ENCODE measurements around the gene ALOX5AP.

The ALOX5AP gene

GRCh38 chr13:30715372-30715756 is 20.0 kb upstream of the ALOX5AP start:
- DNase-seq = no peak

DNA sequence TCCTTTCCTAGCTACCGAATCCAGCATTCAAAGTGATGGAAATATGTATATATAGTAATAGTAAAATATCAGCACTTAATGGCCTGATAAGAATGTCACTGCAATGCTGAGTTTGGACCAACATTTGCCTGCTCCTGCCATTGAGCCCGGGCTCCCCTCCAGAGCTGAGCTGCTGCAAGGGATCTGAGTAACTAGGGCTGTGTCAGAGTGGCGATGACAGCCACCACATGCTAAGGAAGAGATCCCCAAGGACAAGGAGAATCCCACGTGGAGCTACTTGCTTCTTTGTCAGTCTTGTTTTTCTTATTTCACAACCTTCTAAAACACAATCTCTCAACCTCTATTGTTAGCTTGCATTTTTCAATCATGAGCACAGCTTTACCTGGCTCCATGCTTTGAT is 19.5 kb upstream of the ALOX5AP start:
- no peak for DNase-seq

DNA sequence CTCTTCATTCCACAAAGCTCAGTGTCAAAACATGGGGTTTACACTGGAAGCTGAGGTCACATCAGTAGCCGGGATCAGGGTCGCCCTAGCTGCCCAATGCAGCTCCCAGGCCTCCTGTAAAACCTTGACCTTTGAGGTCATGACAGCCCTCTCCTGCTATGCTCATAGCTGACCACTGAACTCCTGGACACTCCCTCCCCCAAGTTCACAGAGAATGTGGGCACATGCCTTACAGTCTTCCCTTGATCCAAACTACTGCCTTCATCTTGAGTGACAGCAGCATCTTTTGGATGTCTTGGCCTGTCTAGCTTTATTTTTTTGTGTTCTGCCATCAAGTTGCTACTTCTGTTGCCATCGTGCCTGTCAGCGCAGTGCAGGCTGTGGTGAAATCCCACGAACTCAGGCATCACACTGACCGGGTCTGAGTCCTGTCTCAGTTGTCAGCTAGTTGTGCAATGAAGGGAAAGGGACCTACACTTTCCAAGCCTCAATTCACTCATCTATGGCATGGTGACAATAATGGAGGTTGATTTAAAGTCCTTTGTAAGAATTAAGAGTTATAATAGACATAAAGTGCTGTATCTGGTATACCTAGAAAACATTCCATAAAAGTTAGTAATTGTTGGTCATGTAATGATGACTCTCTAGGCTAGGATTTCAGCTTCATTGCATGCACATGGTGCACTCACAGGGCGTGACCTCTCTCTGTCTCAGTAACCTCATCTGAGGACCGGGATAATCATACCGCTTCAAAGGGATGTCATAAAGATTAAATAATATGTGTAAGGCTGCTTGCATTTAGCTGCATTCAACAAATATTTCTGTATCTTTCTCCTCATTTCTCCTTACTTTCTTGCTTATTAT is 16.4 kb upstream of the ALOX5AP start:
- DNase-seq = no peak

DNA sequence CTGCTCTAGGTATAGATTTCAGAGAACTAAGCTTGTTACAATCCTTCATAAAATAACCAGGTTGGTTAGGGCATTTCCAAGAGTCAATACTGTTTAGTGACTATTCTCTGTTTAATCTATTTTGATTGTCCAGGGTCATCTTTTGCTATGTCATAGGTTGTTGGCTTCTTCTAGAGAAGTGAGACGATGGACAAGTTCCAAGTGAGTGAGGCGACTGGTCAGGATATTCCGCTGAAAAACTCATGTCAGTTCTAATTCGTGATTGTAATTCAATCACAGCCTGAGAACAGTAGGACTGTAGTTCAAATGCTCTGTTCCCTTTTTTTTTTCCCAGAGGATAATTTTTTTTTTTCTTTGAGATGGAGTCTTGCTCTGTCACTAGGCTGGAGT is 15.8 kb upstream of the ALOX5AP start:
- no peak for DNase-seq

DNA sequence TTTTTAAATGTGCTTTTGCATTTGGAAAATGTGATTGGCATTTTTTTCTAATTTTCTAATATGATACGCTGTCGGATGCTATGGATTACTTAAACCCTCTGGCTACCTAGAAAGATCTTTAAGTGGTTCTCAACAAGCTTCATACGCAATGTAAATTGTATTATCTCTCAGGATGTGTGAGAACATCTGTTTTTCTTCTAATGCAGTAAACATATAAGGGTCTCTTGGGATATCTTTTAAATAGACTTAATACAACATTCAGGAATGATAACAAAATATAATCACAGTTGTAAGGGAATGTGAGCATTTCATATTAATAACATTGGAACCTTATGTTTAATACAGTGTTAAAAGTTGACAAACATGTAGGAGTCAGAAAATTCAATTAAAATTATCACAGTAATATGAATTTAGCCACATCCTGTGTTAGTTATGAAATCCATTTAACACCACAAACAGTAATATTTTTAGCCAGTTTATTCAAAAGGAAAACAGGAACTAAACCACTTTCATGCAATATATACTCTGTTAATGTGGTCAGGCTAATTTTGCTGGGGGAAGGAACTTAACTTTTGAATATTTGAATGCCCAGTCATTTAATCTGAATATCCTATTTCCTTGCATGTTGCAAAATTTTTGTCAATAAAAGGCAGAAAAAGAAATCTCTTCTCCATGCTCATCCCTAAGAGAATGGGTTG is 15.0 kb upstream of the ALOX5AP start:
- no peak for DNase-seq

GRCh38 chr13:30721936-30722335 is 13.4 kb upstream of the ALOX5AP start:
- DNase-seq = no peak

- no peak for DNase-seq
Measured at GRCh38 chr13:30722361-30722760, 13.0 kb upstream of the ALOX5AP start.

GRCh38 chr13:30724778-30725177 is 10.6 kb upstream of the ALOX5AP start:
- DNase-seq = no peak

- DNase-seq = no peak
Measured at GRCh38 chr13:30725326-30726085, 9.8 kb upstream of the ALOX5AP start.

DNA sequence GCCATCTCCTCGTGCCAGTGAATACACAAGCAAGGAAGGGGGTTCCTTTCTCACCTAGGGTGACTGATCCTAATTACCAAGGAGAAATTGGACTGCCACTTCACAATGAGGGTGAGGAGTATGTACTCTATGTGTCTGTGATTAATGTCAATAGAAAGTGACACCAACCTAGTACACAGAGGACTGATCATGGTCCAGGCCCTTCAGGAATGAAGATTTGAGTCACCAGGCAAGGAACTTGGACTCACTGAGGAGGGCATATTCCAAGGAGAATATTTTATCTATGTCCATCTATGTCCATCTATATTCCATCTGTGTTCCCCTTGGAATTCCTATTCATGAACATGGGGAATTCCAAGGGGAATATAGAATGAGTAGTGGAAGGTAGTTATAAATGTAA is 9.2 kb upstream of the ALOX5AP start:
- DNase-seq = no peak

DNA sequence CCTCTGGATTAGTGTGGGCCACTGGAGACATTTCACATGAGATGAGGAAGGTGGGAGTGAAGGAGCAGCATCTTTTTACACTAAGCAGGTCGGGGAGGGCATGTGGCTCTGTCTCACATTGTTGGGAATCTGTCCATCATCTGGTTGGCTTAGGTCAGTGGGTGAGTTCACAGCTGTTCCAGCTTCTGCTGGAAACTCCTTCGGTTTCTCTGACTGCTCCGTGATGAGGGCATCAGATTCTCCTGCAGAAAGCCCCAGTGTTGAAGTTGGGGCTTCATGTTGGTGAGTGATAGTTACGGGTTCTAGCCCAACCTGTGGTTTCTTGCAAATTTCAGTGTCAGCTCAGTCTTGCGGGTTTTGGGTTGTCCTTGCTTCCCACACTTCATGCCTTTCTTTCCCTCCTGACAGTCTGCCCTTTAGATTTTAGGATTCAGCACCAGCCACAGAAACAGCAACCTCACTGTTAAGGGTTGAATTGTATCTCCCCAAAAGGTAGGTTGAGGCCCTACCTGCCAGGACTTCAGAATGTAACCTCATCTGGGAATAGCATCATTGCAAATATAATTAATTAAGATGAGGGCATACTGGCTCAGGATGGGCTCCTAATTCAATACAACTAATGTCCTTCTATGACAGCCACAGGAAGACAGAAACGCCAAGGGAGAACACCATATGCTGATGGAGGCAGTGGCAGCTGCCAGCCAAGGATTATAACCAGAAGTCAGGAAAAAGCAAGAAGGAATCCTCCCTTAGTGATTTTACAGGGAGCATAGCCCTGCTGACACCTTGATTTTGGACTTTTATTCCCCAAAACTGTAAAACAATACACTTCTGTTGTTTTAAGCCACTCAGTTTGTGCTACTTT is 7.6 kb upstream of the ALOX5AP start:
- no peak for DNase-seq

- no peak for DNase-seq
Measured at GRCh38 chr13:30729801-30730200, 5.5 kb upstream of the ALOX5AP start.

DNA sequence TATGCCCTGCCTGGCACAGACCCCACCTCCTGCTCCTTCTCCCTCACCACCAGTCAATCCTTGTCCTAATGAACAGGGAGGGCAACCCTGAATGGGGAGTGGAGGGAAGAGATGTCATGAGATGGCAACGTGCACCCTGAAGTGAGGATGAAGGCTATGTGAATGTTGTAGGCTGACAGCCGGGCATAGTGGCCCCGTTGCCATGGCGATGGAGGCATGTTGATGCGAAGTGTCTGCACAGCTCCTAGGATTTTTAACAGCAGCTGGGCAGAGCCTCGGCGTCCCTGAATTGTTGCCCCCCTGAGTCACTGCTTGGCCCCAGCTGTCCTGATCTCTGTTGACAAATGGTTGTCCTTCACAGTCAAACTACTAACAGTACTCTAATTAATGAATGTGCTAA is 4.8 kb upstream of the ALOX5AP start:
- no peak for DNase-seq

DNA sequence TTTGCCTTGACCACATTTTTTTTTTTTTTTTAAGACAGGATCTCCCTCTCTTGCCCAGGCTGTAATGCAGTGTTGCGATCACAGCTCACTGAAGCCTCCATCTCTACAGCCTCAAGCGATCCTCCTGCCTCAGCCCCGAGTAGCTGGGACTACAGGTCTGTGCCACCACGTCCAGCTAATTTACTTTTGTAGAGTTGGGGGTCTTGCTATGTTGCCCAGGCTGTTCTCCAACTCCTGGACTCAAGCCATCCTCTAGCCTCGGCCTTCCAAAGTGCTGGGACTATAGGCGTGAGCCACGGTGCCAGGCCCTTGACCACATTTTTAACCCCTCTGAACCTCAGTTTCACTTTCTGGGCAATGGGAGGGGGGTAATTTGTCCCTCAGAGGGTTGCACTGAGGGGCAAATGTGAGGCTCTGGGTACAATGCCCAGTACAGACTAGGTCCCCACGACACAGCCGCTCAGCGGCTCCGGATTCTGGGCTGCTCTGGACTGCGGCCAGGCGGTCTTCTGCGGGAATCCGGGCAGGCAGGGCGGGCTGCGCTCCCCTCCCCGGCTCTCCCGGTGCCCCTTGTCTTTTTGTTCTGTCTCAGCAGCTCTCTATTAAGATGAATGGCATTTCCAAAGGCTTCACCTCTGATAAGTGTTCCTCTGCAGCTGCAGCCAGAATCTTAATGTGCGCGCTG is 3.8 kb upstream of the ALOX5AP start:
- DNase-seq = no peak

- DNase-seq = no peak
Measured at GRCh38 chr13:30732046-30732390, 3.3 kb upstream of the ALOX5AP start.

DNA sequence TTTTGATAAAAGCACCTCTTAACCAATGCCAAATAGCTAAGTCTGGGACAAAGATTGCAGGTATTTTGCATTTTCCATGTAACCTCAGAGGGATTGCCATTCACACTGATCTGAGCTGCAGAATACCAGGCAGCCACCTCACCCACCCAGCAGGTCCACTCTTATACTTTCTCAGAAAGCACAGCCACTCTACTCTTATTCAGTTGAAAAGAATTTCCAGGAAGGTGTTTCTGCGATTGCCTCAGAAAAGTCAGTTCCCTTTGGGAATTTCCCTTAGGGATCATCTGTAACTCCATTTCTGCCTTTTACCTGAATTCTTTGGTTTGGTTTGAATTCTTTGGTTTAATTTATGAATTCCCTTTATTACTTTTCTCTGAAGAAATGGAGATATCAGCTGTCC is 904 bp upstream of the ALOX5AP start:
- no peak for DNase-seq

- DNase-seq = no peak
Measured at GRCh38 chr13:30735872-30736175, 481 bp downstream of the ALOX5AP start.

- no peak for DNase-seq
Measured at GRCh38 chr13:30736461-30737320, 1.3 kb downstream of the ALOX5AP start.

DNA sequence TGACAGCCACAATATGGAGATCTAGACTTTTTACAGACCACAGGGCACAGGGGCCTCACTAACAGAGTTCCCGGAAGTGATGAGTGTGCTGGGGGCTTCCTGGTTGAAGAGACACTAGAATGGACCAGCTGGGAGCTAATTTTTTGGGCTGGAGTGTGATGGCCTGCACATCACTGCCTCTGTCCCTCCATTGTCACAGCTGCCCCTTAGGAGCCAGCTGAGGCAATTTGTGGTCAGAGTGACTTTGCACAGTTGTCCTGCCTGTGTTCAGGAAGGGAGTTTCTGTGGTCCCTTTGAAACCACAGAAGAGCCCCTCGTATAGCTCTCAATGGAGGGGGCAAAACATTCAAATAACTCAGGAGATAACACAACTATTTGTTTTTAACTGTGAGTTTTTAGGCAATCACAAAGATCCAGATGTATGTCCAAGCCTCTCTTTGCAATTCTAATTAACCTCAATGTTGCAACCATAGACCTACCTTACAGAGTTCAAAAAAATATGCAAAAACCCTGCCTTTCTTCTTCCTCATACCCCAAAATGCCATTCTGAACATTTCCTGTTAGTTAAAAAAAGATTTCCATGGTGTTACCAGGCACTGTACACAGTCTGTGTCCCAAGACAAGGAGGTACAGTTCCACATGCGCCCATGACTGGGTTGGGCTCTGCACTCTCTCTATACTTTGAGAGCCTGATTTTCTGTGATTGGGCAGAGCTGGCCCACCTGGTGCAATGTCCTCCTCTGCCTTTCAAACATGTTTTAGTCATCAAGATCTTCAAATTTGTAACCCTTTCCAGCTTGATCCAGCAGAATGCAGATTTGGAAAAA is 2.4 kb downstream of the ALOX5AP start:
- no peak for DNase-seq

GRCh38 chr13:30738526-30739236 is 3.3 kb downstream of the ALOX5AP start:
- DNase-seq = no peak
